AG20443 (cell line): ENCODE data around the gene CMPK2.
"Not testable (repeated sequence)": the region's sequence is repeated elsewhere in the genome, so short reads cannot be mapped to it uniquely, and the experiment has no call there.

Source experiments
- DNase-seq: peaks from one replicate; pipeline ENCODE4 v3.0.0; 2012; ENCODE audit warnings: low spot score, mixed read lengths

CMPK2 gene

GRCh38 chr2:6880200-6880733, 14.6 kb upstream of the CMPK2 start:
- DNase-seq: no peak

- DNase-seq: no peak
Observed at GRCh38 chr2:6879011-6879410, 13.3 kb upstream of the CMPK2 start.

- no peak for DNase-seq
Observed at GRCh38 chr2:6878549-6878948, 12.8 kb upstream of the CMPK2 start.

- DNase-seq: peak; percentile 41
Observed at GRCh38 chr2:6877402-6878304, 11.9 kb upstream of the CMPK2 start, which contains the start of gene RSAD2. Gene RSAD2, plus strand, starts transcription at chr2:6877777. Its CDS starts 24 bp downstream, at chr2:6877801.

- DNase-seq: no peak
Observed at GRCh38 chr2:6876309-6876708, 10.6 kb upstream of the CMPK2 start.

- no peak for DNase-seq
Observed at GRCh38 chr2:6874032-6874431, 8.3 kb upstream of the CMPK2 start.

- no peak for DNase-seq
Observed at GRCh38 chr2:6872394-6872793, 6.7 kb upstream of the CMPK2 start.

- DNase-seq: no peak
Observed at GRCh38 chr2:6866982-6867381, 1.3 kb upstream of the CMPK2 start.

- DNase-seq: no peak
Observed at GRCh38 chr2:6866275-6866671, 566 bp upstream of the CMPK2 start.

GRCh38 chr2:6864923-6865345, 773 bp downstream of the CMPK2 start:
- no peak for DNase-seq

- no peak for DNase-seq
Observed at GRCh38 chr2:6864231-6864754, 1.4 kb downstream of the CMPK2 start.

GRCh38 chr2:6863792-6864191, 1.9 kb downstream of the CMPK2 start:
- no peak for DNase-seq

GRCh38 chr2:6860296-6860695, 5.4 kb downstream of the CMPK2 start:
- no peak for DNase-seq

GRCh38 chr2:6858466-6859027, 7.2 kb downstream of the CMPK2 start:
- DNase-seq: not testable (repeated sequence)

GRCh38 chr2:6856548-6856920, 9.2 kb downstream of the CMPK2 start:
- DNase-seq: no peak

- DNase-seq: no peak
Observed at GRCh38 chr2:6855860-6856547, 9.7 kb downstream of the CMPK2 start.

GRCh38 chr2:6854416-6854815, 11.3 kb downstream of the CMPK2 start:
- DNase-seq: no peak

GRCh38 chr2:6852195-6852594, 13.5 kb downstream of the CMPK2 start:
- DNase-seq: no peak

- DNase-seq: no peak
Observed at GRCh38 chr2:6846967-6847681, 18.6 kb downstream of the CMPK2 start.

GRCh38 chr2:6846540-6846939, 19.2 kb downstream of the CMPK2 start:
- no peak for DNase-seq

GRCh38 chr2:6845903-6846302, 19.8 kb downstream of the CMPK2 start:
- no peak for DNase-seq

- DNase-seq: no peak
Observed at GRCh38 chr2:6845312-6845711, 20.4 kb downstream of the CMPK2 start.
